ENCODE measurements around the gene XPO4.

The XPO4 gene

DNA sequence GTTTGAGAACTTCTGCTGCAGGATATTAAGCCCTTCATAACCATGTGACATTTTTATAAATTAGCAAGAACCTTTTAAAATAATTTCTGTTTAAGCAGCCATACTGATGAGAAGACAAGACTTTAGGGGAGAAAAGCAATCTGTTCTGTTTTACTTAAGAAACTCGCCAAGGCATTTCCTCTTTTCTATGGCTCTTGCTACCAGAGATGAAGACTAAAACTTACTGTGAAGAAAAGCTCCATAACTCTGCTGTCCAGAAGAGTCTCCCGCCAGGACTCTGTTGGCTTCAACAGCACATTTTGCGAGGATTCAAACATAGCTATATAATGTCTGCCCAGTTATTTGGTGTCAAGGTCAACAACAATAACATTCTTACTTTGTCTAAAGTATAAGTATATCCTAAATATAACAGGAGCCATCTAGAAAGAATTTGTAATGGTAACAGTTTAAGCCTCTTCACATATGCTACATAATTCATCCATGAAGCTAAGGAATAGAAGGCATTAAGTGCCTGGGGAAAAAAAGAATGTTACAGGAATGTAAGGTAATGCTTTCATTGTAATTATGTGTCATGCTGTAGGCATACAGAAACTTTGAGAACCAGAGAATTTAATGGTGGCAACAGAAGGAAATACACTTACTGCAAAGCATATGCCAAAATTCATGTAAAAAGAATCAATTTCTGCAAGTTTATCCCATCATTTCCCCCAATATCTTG lies 75.5 kb downstream of the XPO4 start:
- DNase-seq = no peak

- DNase-seq = no peak
These were observed 76.2 kb downstream of the XPO4 start for GRCh38 chr13:20826301-20826700.

DNA sequence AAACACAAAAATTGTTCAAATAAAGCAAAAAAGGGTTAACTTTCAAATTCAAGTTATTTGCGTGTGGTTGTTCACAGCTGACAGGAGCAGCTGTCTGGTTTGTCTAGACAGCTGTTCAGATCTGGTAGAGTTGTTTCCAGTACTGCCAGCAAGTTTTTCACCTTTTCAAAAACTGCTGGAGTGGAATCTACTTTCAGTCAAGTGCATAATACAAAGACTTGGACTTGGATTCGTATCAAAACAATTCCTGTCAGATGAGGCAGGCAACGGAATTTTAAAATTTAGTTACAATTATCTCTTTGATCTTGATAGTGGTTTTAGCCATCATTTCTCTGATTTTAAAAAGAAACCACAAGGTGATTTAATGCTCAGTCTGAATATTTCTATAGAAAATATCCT lies 77.1 kb downstream of the XPO4 start:
- DNase-seq = no peak

DNA sequence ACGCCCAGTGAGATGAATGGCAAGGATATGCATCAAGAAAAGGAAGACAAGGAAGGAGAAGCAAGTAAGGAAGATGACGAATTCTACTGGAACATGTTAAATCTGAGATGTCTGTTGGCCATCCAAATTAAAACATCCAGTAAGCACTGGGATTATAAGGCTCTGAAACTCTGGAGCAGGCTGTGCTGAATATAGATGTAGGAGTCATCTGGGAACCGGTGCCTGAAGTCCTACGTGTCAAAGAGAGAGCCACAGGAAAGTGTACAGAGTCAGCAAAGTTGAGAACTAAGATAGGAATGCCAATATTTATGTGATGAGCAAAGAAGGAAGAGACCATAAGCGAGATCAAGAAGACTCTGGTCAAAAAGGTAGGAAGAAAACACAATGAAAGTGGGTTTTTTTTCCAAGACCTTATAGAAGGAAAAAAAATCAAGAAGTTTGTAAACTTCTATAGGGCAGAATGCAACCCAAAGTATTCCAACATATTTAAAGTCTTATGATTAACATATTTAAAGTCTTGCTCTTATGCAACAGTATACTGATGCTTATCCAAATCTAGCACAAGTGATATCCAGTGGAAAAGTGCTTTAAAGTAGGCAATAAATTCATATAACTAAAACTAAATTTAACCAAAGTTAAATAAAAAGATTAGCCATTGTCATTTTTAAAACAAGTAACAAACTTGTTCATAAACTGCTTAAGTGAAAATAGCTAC lies 77.6 kb downstream of the XPO4 start:
- no peak for DNase-seq

GRCh38 chr13:20823071-20823470 lies 79.5 kb downstream of the XPO4 start:
- no peak for DNase-seq

DNA sequence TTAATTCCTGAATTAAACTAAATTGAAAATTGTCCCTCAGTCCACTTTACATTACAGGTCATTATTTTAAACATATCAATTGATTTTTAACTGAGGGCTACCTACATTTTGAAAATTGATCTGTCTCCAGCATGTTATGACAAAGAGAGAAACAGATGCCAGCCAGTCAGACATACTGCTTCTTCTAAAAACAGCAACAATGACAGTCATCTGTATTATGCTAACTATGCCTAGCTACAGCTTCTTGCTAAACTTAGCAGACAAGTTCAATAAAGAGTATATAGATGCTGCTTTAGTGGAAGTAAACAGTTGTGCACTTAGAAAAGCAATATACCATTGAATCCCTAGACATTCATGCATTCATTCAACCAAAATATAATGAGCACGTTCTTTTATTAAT lies 80.1 kb downstream of the XPO4 start:
- no peak for DNase-seq

GRCh38 chr13:20819715-20820114 lies 82.8 kb downstream of the XPO4 start:
- DNase-seq = no peak

DNA sequence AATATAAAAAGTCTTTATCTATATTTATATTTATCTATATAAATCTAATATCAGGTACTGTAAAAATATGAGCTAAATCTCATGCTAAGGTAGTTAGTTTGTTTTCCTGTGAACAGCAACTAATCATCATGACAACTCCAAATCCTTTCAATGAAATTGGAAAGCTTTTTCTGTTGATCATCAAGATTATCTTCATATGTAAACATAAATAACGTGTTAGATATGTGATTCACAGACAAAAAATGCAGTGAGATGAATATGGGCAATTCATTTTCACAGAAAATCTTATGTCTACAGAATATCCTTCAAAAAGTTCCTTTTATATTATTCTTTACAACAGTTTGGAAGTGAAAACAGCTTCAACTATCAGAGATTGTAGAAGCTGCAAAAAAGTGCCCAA lies 87.1 kb downstream of the XPO4 start:
- DNase-seq = no peak

GRCh38 chr13:20814224-20814910 lies 88.2 kb downstream of the XPO4 start:
- DNase-seq = no peak

DNA sequence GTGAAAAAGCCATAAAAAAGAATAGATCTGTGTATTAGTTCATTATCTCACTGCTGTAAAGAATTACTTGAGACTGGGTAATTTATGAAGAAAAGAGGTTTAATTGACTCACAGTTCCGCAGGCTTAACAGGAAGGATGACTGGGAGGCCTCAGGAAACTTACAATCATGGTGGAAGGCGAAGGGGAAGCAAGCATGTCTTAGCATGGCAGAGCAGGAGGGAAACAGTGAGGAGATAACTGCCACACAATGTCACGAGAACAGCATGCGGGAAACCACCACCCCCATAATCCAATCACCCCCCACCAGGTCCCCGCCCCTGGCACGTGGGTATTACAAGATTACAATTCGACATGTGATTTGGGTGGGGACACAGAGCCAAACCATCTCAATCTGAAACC lies 89.7 kb downstream of the XPO4 start:
- DNase-seq = no peak

- DNase-seq = no peak
These were observed 91.7 kb downstream of the XPO4 start for GRCh38 chr13:20810808-20811207.

- no peak for DNase-seq
These were observed 93.7 kb downstream of the XPO4 start for GRCh38 chr13:20808874-20809273.

- DNase-seq = no peak
These were observed 99.2 kb downstream of the XPO4 start for GRCh38 chr13:20803180-20803965.

- DNase-seq = no peak
These were observed 100.8 kb downstream of the XPO4 start for GRCh38 chr13:20801707-20802106.

DNA sequence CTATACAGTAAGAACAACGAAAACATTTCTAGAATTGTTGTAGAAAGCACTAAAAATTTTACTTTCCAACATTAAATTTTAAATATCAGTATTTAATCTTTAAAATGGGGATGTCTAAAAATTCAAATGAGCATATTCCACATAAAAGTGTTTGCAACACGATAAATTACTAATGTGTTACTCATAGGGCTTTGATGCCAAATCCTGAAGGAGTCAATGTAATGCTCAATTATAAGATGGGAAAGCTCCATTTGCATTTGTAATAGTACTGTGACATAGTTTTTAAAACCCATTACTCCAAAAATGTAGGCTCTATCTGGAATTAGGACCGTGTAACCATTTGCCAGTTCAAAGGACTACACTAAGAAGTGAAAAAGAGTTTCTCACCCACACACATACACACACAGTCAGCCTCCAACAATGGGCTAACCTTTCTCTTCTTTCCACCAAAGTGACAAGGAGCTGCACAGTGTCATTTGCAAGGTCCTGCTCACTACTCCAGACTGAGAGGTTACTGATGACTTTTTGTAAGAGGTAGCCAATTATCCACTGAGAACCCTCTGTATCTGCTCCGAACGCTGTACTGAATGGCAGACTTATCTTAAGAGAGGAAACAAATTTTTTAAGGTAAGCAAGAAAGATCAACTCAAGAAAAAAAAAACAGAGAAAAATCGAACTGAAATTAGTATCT lies 102.7 kb downstream of the XPO4 start:
- no peak for DNase-seq

DNA sequence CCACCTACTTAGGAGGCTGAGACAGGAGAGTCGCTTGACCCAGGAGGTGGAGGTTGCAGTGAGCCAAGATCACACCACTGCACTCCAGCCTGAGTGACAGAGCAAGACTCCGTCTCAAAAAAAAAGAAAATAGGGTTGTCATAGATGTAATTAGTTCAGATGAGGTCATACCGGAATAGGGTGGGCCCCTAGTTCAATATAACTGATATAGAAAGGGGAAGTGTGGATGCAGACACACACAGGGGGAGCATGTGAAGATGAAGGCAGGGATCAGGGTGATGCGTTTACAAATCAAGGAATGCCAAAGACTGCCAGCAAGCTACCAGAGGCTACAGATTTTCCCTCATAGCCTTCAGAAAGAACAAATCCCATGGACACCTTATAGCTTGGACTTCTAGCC lies 104.5 kb downstream of the XPO4 start:
- DNase-seq = no peak

DNA sequence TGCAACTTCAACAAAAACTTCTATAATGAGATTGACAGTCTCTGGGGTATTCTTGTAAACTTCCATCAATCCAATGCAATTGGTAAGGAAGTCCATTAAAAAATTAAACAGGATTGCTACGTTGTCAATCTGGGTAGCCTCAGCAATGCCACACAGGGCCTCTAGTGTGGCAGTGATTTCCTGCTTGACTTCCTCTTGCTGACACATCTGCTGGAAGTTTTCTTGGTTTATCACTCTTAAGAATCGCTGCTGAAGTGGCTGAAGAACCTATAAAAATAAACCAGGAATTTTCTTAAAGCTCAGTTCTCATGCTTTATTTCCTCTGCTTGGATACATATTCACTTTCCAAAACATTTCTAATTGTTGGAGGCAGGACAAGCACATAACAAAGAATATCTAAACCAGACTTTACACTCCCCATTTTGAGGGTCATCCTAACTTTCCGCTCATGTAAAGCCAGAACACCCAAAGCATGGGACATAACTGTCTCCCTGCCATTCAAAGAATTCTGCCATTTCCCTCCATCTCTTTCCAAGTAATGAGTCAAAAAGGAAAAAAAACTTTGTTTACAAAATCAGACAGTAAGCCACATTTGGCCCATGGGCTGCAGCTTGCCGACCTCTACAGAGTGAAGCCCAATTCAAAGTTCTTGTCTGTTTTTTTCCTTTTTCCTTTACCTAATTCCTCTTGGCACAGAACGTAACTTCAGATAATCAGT lies 105.6 kb downstream of the XPO4 start:
- DNase-seq = no peak

- no peak for DNase-seq
These were observed 112.9 kb downstream of the XPO4 start for GRCh38 chr13:20789665-20790064.

GRCh38 chr13:20788312-20788711 lies 114.2 kb downstream of the XPO4 start:
- DNase-seq = no peak

- no peak for DNase-seq
These were observed 115.4 kb downstream of the XPO4 start for GRCh38 chr13:20787180-20787579.

DNA sequence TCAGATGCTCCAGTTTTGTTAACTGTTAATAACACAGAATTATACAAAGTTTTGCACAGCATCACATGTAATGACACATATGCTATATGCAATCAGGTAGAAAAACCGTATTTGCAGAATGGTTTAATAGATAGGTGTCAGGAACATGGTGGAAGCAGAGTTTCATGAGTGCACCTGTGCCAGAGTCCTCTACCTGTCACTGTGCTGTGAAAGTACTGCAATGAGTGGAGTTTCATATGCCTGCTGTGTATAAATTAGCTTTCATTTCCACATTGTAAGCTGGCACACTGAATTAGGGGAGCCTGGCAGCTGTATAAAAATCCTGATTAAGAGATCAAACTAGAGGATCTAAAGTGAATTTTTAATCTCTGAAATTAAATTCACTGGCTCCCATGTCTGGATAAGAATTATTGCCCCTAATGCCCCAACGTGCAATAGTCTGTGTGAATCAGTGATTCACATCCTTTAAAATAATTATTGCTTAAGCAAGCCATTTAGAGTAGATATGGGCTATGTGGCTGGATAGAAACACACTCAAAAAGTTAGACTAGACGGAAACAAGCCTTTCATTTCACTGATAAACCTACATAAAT lies 120.3 kb downstream of the XPO4 start:
- no peak for DNase-seq

- DNase-seq = no peak
These were observed 122.2 kb downstream of the XPO4 start for GRCh38 chr13:20780317-20780716.

All from activated effector memory CD4-positive, alpha-beta T cell treated with anti-CD3 and anti-CD28 coated beads, Interleukin-2, amount 50 U/mL, for 16 hours (primary cell).